ENCODE results near the gene TMEM242. TPM values are rescaled to one million over a fixed set of nuclear protein-coding genes. Genes with fewer than 3 reads are reported as not detected.

The TMEM242 gene
- total RNA-seq, 1 experiment from 2014 or later: 9.4 TPM

- BruUV-seq (replicated peaks): no TSS peak
- CTCF ChIA-PET: interaction anchor here (0.7 to 1.5 kb wide), 2 partner anchors 17 to 23 kb away, joined by 3 to 6 read pairs; no protein-coding TSS in a partner anchor
- intact Hi-C loops (cut with micrococcal nuclease): no loop called here
These were observed 31.1 kb downstream of the TMEM242 start for GRCh38 chr6:157292202-157292601.

GRCh38 chr6:157291356-157291755 is 32.0 kb downstream of the TMEM242 start:
- no peak for TF ChIP-seq CTCF (IDR thresholded peaks at IDR 0.05; ENCODE audit: unreplicated experiment)
- no peak for DNase-seq (ENCODE audit: unreplicated experiment)
- ChIA-PET POLR2A (no interaction called here), CTCF (interaction anchor here (0.7 kb wide), 1 partner anchor 24 kb away, joined by 3 read pairs; no protein-coding TSS in a partner anchor)
- BruUV-seq (replicated peaks): no TSS peak
- Mint-ChIP-seq H3K27ac (ENCODE audit: low read depth, unreplicated experiment) (no peak overlapping the region), H3K4me3 (ENCODE audit: unreplicated experiment) (no peak overlapping the region), H3K27me3 (ENCODE audit: insufficient read depth, unreplicated experiment) (no peaks in the 10 kb centered on the region), H3K4me1 (ENCODE audit: insufficient read depth, unreplicated experiment) (no peaks in the 10 kb centered on the region), H3K36me3 (ENCODE audit: insufficient read depth, unreplicated experiment) (peaks cover 11% of the 10 kb centered on the region), H3K9me3 (ENCODE audit: unreplicated experiment) (no peaks in the 10 kb centered on the region)
- intact Hi-C loops (cut with micrococcal nuclease): no loop called here

More at GRCh38 chr6:157292202-157292601, 31.1 kb downstream of the TMEM242 start:
- Mint-ChIP-seq H3K27ac (ENCODE audit: low read depth, unreplicated experiment) (no peak overlapping the region), H3K9me3 (ENCODE audit: unreplicated experiment) (no peaks in the 10 kb centered on the region), H3K27me3 (ENCODE audit: insufficient read depth, unreplicated experiment) (no peaks in the 10 kb centered on the region), H3K36me3 (ENCODE audit: insufficient read depth, unreplicated experiment) (peaks cover 9% of the 10 kb centered on the region), H3K4me1 (ENCODE audit: insufficient read depth, unreplicated experiment) (no peaks in the 10 kb centered on the region), H3K4me3 (ENCODE audit: unreplicated experiment) (no peak overlapping the region)
- POLR2A ChIA-PET: no interaction called here
- DNase-seq (ENCODE audit: unreplicated experiment): no peak
- TF ChIP-seq CTCF (IDR thresholded peaks at IDR 0.05; ENCODE audit: unreplicated experiment): no peak

- ChIA-PET CTCF (no interaction called here), POLR2A (no interaction called here)
- Mint-ChIP-seq H3K27ac (ENCODE audit: low read depth, unreplicated experiment) (no peak overlapping the region), H3K27me3 (ENCODE audit: insufficient read depth, unreplicated experiment) (no peaks in the 10 kb centered on the region), H3K36me3 (ENCODE audit: insufficient read depth, unreplicated experiment) (peaks cover 11% of the 10 kb centered on the region), H3K4me3 (ENCODE audit: unreplicated experiment) (no peak overlapping the region), H3K9me3 (ENCODE audit: unreplicated experiment) (no peaks in the 10 kb centered on the region), H3K4me1 (ENCODE audit: insufficient read depth, unreplicated experiment) (no peaks in the 10 kb centered on the region)
- TF ChIP-seq CTCF (IDR thresholded peaks at IDR 0.05; ENCODE audit: unreplicated experiment): no peak
- no peak for DNase-seq (ENCODE audit: unreplicated experiment)
- intact Hi-C loops (cut with micrococcal nuclease): no loop called here
- no TSS peak for BruUV-seq (replicated peaks)
These were observed 32.5 kb downstream of the TMEM242 start for GRCh38 chr6:157290797-157291196.

- Mint-ChIP-seq H3K4me3 (ENCODE audit: unreplicated experiment) (no peak overlapping the region), H3K4me1 (ENCODE audit: insufficient read depth, unreplicated experiment) (no peaks in the 10 kb centered on the region), H3K27ac (ENCODE audit: low read depth, unreplicated experiment) (no peak overlapping the region), H3K27me3 (ENCODE audit: insufficient read depth, unreplicated experiment) (no peaks in the 10 kb centered on the region), H3K9me3 (ENCODE audit: unreplicated experiment) (no peaks in the 10 kb centered on the region), H3K36me3 (ENCODE audit: insufficient read depth, unreplicated experiment) (peaks cover 11% of the 10 kb centered on the region)
- DNase-seq (ENCODE audit: unreplicated experiment): no peak
- intact Hi-C loops (cut with micrococcal nuclease): no loop called here
- BruUV-seq (replicated peaks): no TSS peak
- POLR2A ChIA-PET: no interaction called here
- no peak for TF ChIP-seq CTCF (IDR thresholded peaks at IDR 0.05; ENCODE audit: unreplicated experiment)
- CTCF ChIA-PET: interaction anchor here (0.6 kb wide), 1 partner anchor 377 kb away, joined by 3 read pairs; no protein-coding TSS in a partner anchor
These were observed 33.6 kb downstream of the TMEM242 start for GRCh38 chr6:157289764-157290163.
